Measurements from ENCODE around the gene ACAN.

The ACAN gene

GRCh38 chr15:88844749-88845386, 41.6 kb downstream of the ACAN start:
- DNase-seq = no peak

- no peak for DNase-seq
These were observed 42.4 kb downstream of the ACAN start for GRCh38 chr15:88845616-88846015.

GRCh38 chr15:88847144-88847543, 43.9 kb downstream of the ACAN start:
- no peak for DNase-seq

GRCh38 chr15:88848203-88848602, 45.0 kb downstream of the ACAN start:
- DNase-seq = no peak

GRCh38 chr15:88849376-88850072, 46.3 kb downstream of the ACAN start:
- DNase-seq = no peak

- no peak for DNase-seq
These were observed 49.2 kb downstream of the ACAN start for GRCh38 chr15:88852476-88852875.

GRCh38 chr15:88858934-88859333, 55.7 kb downstream of the ACAN start:
- no peak for DNase-seq

GRCh38 chr15:88859550-88859949, 56.3 kb downstream of the ACAN start:
- no peak for DNase-seq

GRCh38 chr15:88860212-88860611, 57.0 kb downstream of the ACAN start:
- DNase-seq = no peak

- no peak for DNase-seq
These were observed 60.2 kb downstream of the ACAN start for GRCh38 chr15:88863412-88863811.

- no peak for DNase-seq
These were observed 61.7 kb downstream of the ACAN start for GRCh38 chr15:88864861-88865497.

- DNase-seq = no peak
These were observed 62.4 kb downstream of the ACAN start for GRCh38 chr15:88865498-88866099.

GRCh38 chr15:88866295-88866881, 63.2 kb downstream of the ACAN start:
- DNase-seq = no peak

GRCh38 chr15:88871313-88871712, 68.1 kb downstream of the ACAN start:
- no peak for DNase-seq

GRCh38 chr15:88872106-88872505, 68.9 kb downstream of the ACAN start:
- DNase-seq = no peak

GRCh38 chr15:88872706-88873105, 69.5 kb downstream of the ACAN start:
- DNase-seq = no peak

GRCh38 chr15:88873786-88874185, 70.5 kb downstream of the ACAN start:
- no peak for DNase-seq

- DNase-seq = no peak
These were observed 71.0 kb downstream of the ACAN start for GRCh38 chr15:88874275-88874674.

GRCh38 chr15:88874684-88875083, 71.4 kb downstream of the ACAN start:
- no peak for DNase-seq

- no peak for DNase-seq
These were observed 73.3 kb downstream of the ACAN start for GRCh38 chr15:88876573-88876972.

- DNase-seq = no peak
These were observed 74.2 kb downstream of the ACAN start for GRCh38 chr15:88877415-88877814.

GRCh38 chr15:88877906-88878305, 74.7 kb downstream of the ACAN start:
- DNase-seq = no peak

GRCh38 chr15:88878720-88879184, 75.5 kb downstream of the ACAN start:
- peak; percentile 30 for DNase-seq
